ENCODE results near the gene FAM131B.

DNA sequence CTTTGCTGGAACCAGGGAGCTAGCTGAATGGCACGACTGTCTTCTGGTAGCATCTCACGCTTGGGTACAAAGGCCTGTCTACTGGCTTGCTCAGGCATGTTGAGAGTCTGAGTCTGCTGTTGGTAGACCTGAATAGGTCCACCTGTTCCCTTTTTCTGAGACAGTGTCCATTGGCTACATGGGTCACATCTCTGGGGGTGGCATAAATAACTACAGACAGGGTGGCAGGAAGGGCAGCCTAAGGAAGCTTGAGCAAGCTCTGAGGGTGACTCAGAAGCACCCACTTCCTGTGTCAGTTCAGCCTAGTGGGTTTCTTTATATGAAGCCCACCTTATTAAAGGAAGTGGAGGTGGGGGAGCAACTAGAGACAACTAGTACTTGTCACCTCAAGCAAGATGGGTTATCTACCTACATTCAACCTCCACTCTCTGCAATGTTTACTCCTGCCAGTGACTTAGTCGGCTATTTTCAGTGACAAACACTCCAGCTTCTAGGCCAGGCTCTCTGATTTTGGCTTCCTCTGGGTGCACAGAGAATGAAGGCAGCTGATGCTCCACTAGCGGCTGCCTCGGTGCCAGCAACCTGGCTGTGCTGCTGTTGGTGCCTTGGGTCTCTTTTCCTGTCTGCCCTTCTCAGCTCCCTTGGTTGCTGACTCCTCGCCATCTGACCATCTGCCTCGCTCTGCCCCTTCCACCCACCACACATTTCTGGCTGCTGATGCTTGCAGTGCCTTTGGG, 13.0 kb upstream of the FAM131B start:
- TF ChIP-seq, protein P1, sequence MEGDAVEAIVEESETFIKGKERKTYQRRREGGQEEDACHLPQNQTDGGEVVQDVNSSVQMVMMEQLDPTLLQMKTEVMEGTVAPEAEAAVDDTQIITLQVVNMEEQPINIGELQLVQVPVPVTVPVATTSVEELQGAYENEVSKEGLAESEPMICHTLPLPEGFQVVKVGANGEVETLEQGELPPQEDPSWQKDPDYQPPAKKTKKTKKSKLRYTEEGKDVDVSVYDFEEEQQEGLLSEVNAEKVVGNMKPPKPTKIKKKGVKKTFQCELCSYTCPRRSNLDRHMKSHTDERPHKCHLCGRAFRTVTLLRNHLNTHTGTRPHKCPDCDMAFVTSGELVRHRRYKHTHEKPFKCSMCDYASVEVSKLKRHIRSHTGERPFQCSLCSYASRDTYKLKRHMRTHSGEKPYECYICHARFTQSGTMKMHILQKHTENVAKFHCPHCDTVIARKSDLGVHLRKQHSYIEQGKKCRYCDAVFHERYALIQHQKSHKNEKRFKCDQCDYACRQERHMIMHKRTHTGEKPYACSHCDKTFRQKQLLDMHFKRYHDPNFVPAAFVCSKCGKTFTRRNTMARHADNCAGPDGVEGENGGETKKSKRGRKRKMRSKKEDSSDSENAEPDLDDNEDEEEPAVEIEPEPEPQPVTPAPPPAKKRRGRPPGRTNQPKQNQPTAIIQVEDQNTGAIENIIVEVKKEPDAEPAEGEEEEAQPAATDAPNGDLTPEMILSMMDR (IDR thresholded peaks at IDR 0.05; ENCODE audit: borderline replicate concordance, extremely low read depth, low read length, poor library complexity, severe bottlenecking) = no peak
- TF ChIP-seq EZH2 (IDR thresholded peaks at IDR 0.05; ENCODE audit: borderline replicate concordance, low read depth, low read length, severe bottlenecking) = no peak

All from DND-41 (cell line).